A549 (cell line): Measurements from ENCODE around the gene PIP5KL1. TPM values are rescaled to one million over a fixed set of nuclear protein-coding genes. Genes with fewer than 3 reads are reported as not detected.

Source experiments
- ATAC-seq, 2 experiments: fragments of 200-7000 bp in 1 of 2; fragments of >200 bp in 1 of 2; cut with Nextera tagmentation in 1 of 2; cut with Tn5 transposase in 1 of 2; 3 replicates each; pipeline versions ENCODE4 v1.8.0 to v1.9.1; 2018 to 2020; ENCODE audit warnings: mild to moderate bottlenecking in 1 of 2, moderate library complexity in 1 of 2
- CTCF ChIA-PET: fragments of 300-600 bp; sonication (Branson Sonifier 250); formaldehyde crosslinking; extraction: SDS; loops from one replicate; lab custom pipeline; 2021; ENCODE audit warnings: antibody characterized with exemption, inconsistent platforms; lab: Yijun Ruan, JAX
- POLR2A ChIA-PET: fragments of 350-600 bp; formaldehyde crosslinking; extraction: SDS; loops from one replicate; lab custom pipeline; 2021; ENCODE audit warnings: antibody characterized with exemption, inconsistent platforms; lab: Yijun Ruan, JAX
- DNase-seq, 2 experiments: peaks; one replicate each; pipeline versions ENCODE4 v3.0.0 to v3.0.0-alpha.2; 2011 to 2016; ENCODE audit warnings: low read depth in 1 of 2, low spot score in 1 of 2
- FAIRE-seq: peaks from 2 replicates; lab custom pipeline; 2011; peaks lifted over from hg19 to GRCh38; lab: Jason Lieb, UNC
- H3K27ac ChIP-seq, 2 experiments: fragments of >200 bp; sonication (Bioruptor Twin); formaldehyde crosslinking; 3 replicates each; pipeline ENCODE4 v1.5.1; 2016 to 2017
- H3K4me1 ChIP-seq: fragments of >200 bp; sonication (Bioruptor Twin); formaldehyde crosslinking; 3 replicates; pipeline ENCODE4 v1.6.1; 2016
- H3K4me2 ChIP-seq: fragments of >200 bp; sonication (Bioruptor Twin); formaldehyde crosslinking; 3 replicates; pipeline ENCODE4 v1.6.1; 2016
- H3K4me3 ChIP-seq: fragments of >200 bp; sonication (Bioruptor Twin); formaldehyde crosslinking; 3 replicates; pipeline ENCODE4 v1.5.1; 2016
- H3K9me3 ChIP-seq: fragments of >200 bp; sonication (Bioruptor Twin); formaldehyde crosslinking; 3 replicates; pipeline ENCODE4 v1.6.1; 2016
- BCL3 ChIP-seq: fragments of >200 bp; sonication (Bioruptor Twin); formaldehyde crosslinking; IDR thresholded peaks from 3 replicates; pipeline ENCODE4 v1.6.1; 2016
- BHLHE40 ChIP-seq: IDR thresholded peaks from 2 replicates; pipeline ENCODE4 v1.6.1; 2012; ENCODE audit warnings: low read depth, low read length, inconsistent platforms
- CBX2 ChIP-seq: fragments of 200-600 bp; sonication (generic); IDR thresholded peaks from 2 replicates; pipeline ENCODE4 v1.6.1; 2016; ENCODE audit warnings: low read depth, mild to moderate bottlenecking, borderline replicate concordance
- EHF ChIP-seq: fragments of 250-450 bp; sonication (Bioruptor Pico); IDR thresholded peaks from 2 replicates; pipeline ENCODE4 v1.5.0; 2020; ENCODE audit warnings: mild to moderate bottlenecking
- FOSB ChIP-seq: fragments of 250-450 bp; sonication (Bioruptor Pico); IDR thresholded peaks from 2 replicates; pipeline ENCODE4 v1.5.0; 2020; ENCODE audit warnings: mild to moderate bottlenecking, moderate library complexity
- FOSL2 ChIP-seq, 2 experiments: fragments of 450-650 bp in 1 of 2; fragments of >200 bp in 1 of 2; sonication (Bioruptor Twin) in 1 of 2; formaldehyde crosslinking; IDR thresholded peaks; 2 replicates each; pipeline versions ENCODE4 v1.5.0 to v1.6.1; 2016 to 2020; ENCODE audit warnings: mild to moderate bottlenecking in 1 of 2, moderate library complexity in 1 of 2
- GATA3 ChIP-seq: IDR thresholded peaks from 2 replicates; pipeline ENCODE4 v1.6.1; 2012; ENCODE audit warnings: borderline replicate concordance
- HMGXB4 ChIP-seq: fragments of 250-450 bp; sonication (Bioruptor Pico); IDR thresholded peaks from 2 replicates; pipeline ENCODE4 v1.5.0; 2021; ENCODE audit warnings: mild to moderate bottlenecking, moderate library complexity, borderline replicate concordance
- HOXB13 ChIP-seq: fragments of 250-450 bp; sonication (Bioruptor Pico); IDR thresholded peaks from 2 replicates; pipeline ENCODE4 v1.5.0; 2020; ENCODE audit warnings: low read depth, mild to moderate bottlenecking, moderate library complexity
- HOXB5 ChIP-seq: fragments of 250-450 bp; sonication (Bioruptor Pico); IDR thresholded peaks from 2 replicates; pipeline ENCODE4 v1.5.0; 2020; ENCODE audit warnings: mild to moderate bottlenecking, moderate library complexity
- JUNB ChIP-seq: fragments of >200 bp; sonication (Bioruptor Twin); formaldehyde crosslinking; IDR thresholded peaks from 2 replicates; pipeline ENCODE4 v1.6.1; 2016
- MAZ ChIP-seq: fragments of 150-350 bp; IDR thresholded peaks from 2 replicates; pipeline ENCODE4 v1.6.1; 2014; ENCODE audit warnings: antibody characterized with exemption, low read depth, low read length, borderline replicate concordance
- NPAS2 ChIP-seq: fragments of 250-450 bp; sonication (Bioruptor Pico); IDR thresholded peaks from 2 replicates; pipeline ENCODE4 v1.8.0; 2022; ENCODE audit warnings: mild to moderate bottlenecking, moderate library complexity, borderline replicate concordance
- NR3C1 ChIP-seq: fragments of >200 bp; sonication (Bioruptor Twin); formaldehyde crosslinking; IDR thresholded peaks from 3 replicates; pipeline ENCODE4 v1.6.1; 2017
- POLR2A ChIP-seq: IDR thresholded peaks from 2 replicates; pipeline ENCODE4 v1.6.1; 2012; ENCODE audit warnings: mild to moderate bottlenecking, low read length
- RARB ChIP-seq: fragments of 250-450 bp; sonication (Bioruptor Pico); IDR thresholded peaks from 2 replicates; pipeline ENCODE4 v1.8.0; 2021; ENCODE audit warnings: mild to moderate bottlenecking, moderate library complexity
- RNF2 ChIP-seq: fragments of 200-600 bp; sonication (generic); IDR thresholded peaks from 2 replicates; pipeline ENCODE4 v1.6.1; 2016; ENCODE audit warnings: low read depth, mild to moderate bottlenecking, antibody characterized with exemption, moderate library complexity, borderline replicate concordance
- TP53 ChIP-seq: fragments of 250-450 bp; sonication (Bioruptor Pico); IDR thresholded peaks from 2 replicates; pipeline ENCODE4 v1.5.0; 2021; ENCODE audit warnings: mild to moderate bottlenecking, moderate library complexity
- USF2 ChIP-seq: fragments of 450-650 bp; IDR thresholded peaks from 2 replicates; pipeline ENCODE4 v1.6.1; 2014; ENCODE audit warnings: antibody characterized with exemption
- ZNF302 ChIP-seq: fragments of 250-450 bp; sonication (Bioruptor Pico); IDR thresholded peaks from 2 replicates; pipeline ENCODE4 v1.9.0; 2021; ENCODE audit warnings: inconsistent platforms, mild to moderate bottlenecking, moderate library complexity
- WGBS: methylation state at CpG from one replicate; pipeline ENCODE4 v1.1.6; 2017; ENCODE audit errors: missing lambda C conversion rate; 5-methylcytosine and 5-hydroxymethylcytosine counted together
- polyA plus RNA-seq, 4 experiments: library from polyadenylated mRNA; depleted of rRNA in 3 of 4; stranded (reverse); fragments of >200 nt; fragmentation: RNase III in 1 of 4; extraction: RNeasy Plus Mini Kit Qiagen cat#74134 plus additional on column Dnase treatment in 1 of 4; gene quantifications; 2 replicates in 3 of 4; 3 replicates in 1 of 4; pipeline ENCODE4 v1.2.3, GENCODE V29; 2011 to 2017

Gene PIP5KL1
- polyA plus RNA-seq, 2 of the 4 experiments (the other 2 are of a cell fraction): 2.4 to 2.5 TPM

- Histone ChIP-seq H3K4me3 (no peak overlapping the region), H3K27ac (peak overlapping the region in 1 of 2 experiments; percentile 49; a peak in 2 of 6 replicates), H3K9me3 (no peaks in the 10 kb centered on the region), H3K4me1 (peaks cover 43% of the 10 kb centered on the region), H3K4me2 (no peak overlapping the region)
- DNase-seq: no peak
- no peak for ATAC-seq
- WGBS: 88% methylated on average over 10 of the region's 14 CpGs
- no peak for FAIRE-seq
- CTCF ChIA-PET: interaction anchor here (0.8 to 1.5 kb wide), 4 partner anchors 17 to 336 kb away, joined by 3 to 4 read pairs (median 4); partner anchors contain the start of gene TOR2A
- TF ChIP-seq USF2 (no peak), TP53 (CRISPR knock-in tag) (no peak), JUNB (no peak), NPAS2 (no peak), HMGXB4 (no peak), ZNF302 (CRISPR knock-in tag) (no peak), HOXB13 (no peak), HOXB5 (CRISPR knock-in tag) (no peak), FOSL2 (IDR thresholded peaks at IDR 0.05) (no peak), FOSL2 (CRISPR knock-in tag; IDR thresholded peaks at IDR 0.05) (no peak), MAZ (no peak), RARB (CRISPR knock-in tag) (no peak), POLR2A (no peak), NR3C1 (no peak), BCL3 (no peak), FOSB (CRISPR knock-in tag) (no peak)
- POLR2A ChIA-PET: interaction anchor here (0.8 kb wide), 1 partner anchor 55 kb away, joined by 5 read pairs; the partner anchor contains the start of gene EEIG1
Measured at GRCh38 chr9:127925959-127926905, 4.3 kb downstream of the PIP5KL1 start.

- 92% methylated on average over 18 of the region's 22 CpGs for whole genome bisulfite sequencing
- Histone ChIP-seq H3K4me2 (no peak overlapping the region), H3K27ac (peak overlapping the region in 1 of 2 experiments; percentile 79; a peak in 2 of 6 replicates), H3K9me3 (no peaks in the 10 kb centered on the region), H3K4me1 (peaks cover 50% of the 10 kb centered on the region), H3K4me3 (no peak overlapping the region)
- DNase-seq (no peak), FAIRE-seq (no peak), ATAC-seq (no peak)
- no peak for TF ChIP-seq HOXB5 (CRISPR knock-in tag)
- no peak for TF ChIP-seq BHLHE40
- no peak for TF ChIP-seq JUNB
- no peak for TF ChIP-seq GATA3
- no peak for TF ChIP-seq FOSB (CRISPR knock-in tag)
- no peak for TF ChIP-seq EHF (CRISPR knock-in tag)
- no peak for TF ChIP-seq CBX2
- TF ChIP-seq RNF2: no peak
- no peak for TF ChIP-seq NPAS2
- no peak for TF ChIP-seq HOXB13
- CTCF ChIA-PET: interaction anchor here (1.1 to 7.0 kb wide), 6 partner anchors 139 to 710 kb away, joined by 3 to 83 read pairs (median 4); partner anchors contain the start of genes CDK9 and TOR2A
- POLR2A ChIA-PET: interaction anchor here (0.6 kb wide), 1 partner anchor 496 kb away, joined by 3 read pairs; the partner anchor contains the start of gene CERCAM
Measured at GRCh38 chr9:127924736-127925444, 5.7 kb downstream of the PIP5KL1 start.
